GM18867 (cell line): ENCODE measurements around the gene WFDC10B.
"Not testable (repeated sequence)": the region's sequence is repeated elsewhere in the genome, so short reads cannot be mapped to it uniquely, and the experiment has no call there.

ENCODE experiments used
- ATAC-seq: cut with Tn5 transposase; IDR thresholded peaks from one replicate; pipeline ENCODE4 v1.9.1; 2021; ENCODE audit warnings: mild to moderate bottlenecking, moderate library complexity; ENCODE audit not compliant: unreplicated experiment

WFDC10B gene

GRCh38 chr20:45704969-45705637, at the start of gene WFDC10B:
Gene WFDC10B, minus strand, starts transcription at chr20:45705019. Its CDS starts 19,027 bp downstream, at chr20:45685992.
- ATAC-seq, result no peak

GRCh38 chr20:45752746-45753145, 47.9 kb upstream of the WFDC10B start:
- ATAC-seq, result no peak

GRCh38 chr20:45751721-45752120, 46.9 kb upstream of the WFDC10B start:
- ATAC-seq, result no peak

- no peak for ATAC-seq
Measured at GRCh38 chr20:45745015-45745414, 40.2 kb upstream of the WFDC10B start.

GRCh38 chr20:45742596-45742995, 37.8 kb upstream of the WFDC10B start:
- ATAC-seq, result no peak

- no peak for ATAC-seq
Measured at GRCh38 chr20:45735988-45736387, 31.2 kb upstream of the WFDC10B start.

GRCh38 chr20:45735552-45735951, 30.7 kb upstream of the WFDC10B start:
- peak; percentile 56 for ATAC-seq

GRCh38 chr20:45732199-45732598, 27.4 kb upstream of the WFDC10B start:
- no peak for ATAC-seq

- ATAC-seq, result no peak
Measured at GRCh38 chr20:45727044-45727443, 22.2 kb upstream of the WFDC10B start.

GRCh38 chr20:45725134-45725533, 20.3 kb upstream of the WFDC10B start:
- ATAC-seq, result no peak

- ATAC-seq, result no peak
Measured at GRCh38 chr20:45722047-45722446, 17.2 kb upstream of the WFDC10B start, which contains the start of gene SPINT4. Gene SPINT4, plus strand, starts transcription at chr20:45722347. Its CDS starts 21 bp downstream, at chr20:45722368.

GRCh38 chr20:45716141-45716688, 11.4 kb upstream of the WFDC10B start:
- ATAC-seq, result not testable (repeated sequence)

- ATAC-seq, result no peak
Measured at GRCh38 chr20:45701873-45702272, 2.9 kb downstream of the WFDC10B start, which contains the start of gene WFDC13. Gene WFDC13, plus strand, starts transcription at chr20:45702038. Its CDS starts 86 bp downstream, at chr20:45702124.

- ATAC-seq, result no peak
Measured at GRCh38 chr20:45701104-45701503, 3.7 kb downstream of the WFDC10B start.

- no peak for ATAC-seq
Measured at GRCh38 chr20:45695496-45695895, 9.3 kb downstream of the WFDC10B start.

GRCh38 chr20:45693346-45693745, 11.5 kb downstream of the WFDC10B start:
- not testable (repeated sequence) for ATAC-seq

- no peak for ATAC-seq
Measured at GRCh38 chr20:45685896-45686295, 18.9 kb downstream of the WFDC10B start.

- ATAC-seq, result no peak
Measured at GRCh38 chr20:45679650-45680049, 25.2 kb downstream of the WFDC10B start.

- ATAC-seq, result no peak
Measured at GRCh38 chr20:45672765-45673164, 32.1 kb downstream of the WFDC10B start.

- no peak for ATAC-seq
Measured at GRCh38 chr20:45670139-45670538, 34.7 kb downstream of the WFDC10B start, which contains the start of gene WFDC11. Gene WFDC11, minus strand, starts transcription at chr20:45670239. Its CDS starts 19,639 bp downstream, at chr20:45650600.

- ATAC-seq, result not testable (repeated sequence)
Measured at GRCh38 chr20:45657038-45657437, 47.8 kb downstream of the WFDC10B start.

GRCh38 chr20:45651726-45652125, 53.1 kb downstream of the WFDC10B start:
- not testable (repeated sequence) for ATAC-seq
